Measurements from ENCODE around the gene COA3. TPM values are rescaled to one million over a fixed set of nuclear protein-coding genes. Genes with fewer than 3 reads are reported as not detected.

Gene COA3
- polyA plus RNA-seq, 1 donor (not counting 4 experiments of a cell fraction or from before 2014, with no cell fraction given): 97.8 TPM

DNA sequence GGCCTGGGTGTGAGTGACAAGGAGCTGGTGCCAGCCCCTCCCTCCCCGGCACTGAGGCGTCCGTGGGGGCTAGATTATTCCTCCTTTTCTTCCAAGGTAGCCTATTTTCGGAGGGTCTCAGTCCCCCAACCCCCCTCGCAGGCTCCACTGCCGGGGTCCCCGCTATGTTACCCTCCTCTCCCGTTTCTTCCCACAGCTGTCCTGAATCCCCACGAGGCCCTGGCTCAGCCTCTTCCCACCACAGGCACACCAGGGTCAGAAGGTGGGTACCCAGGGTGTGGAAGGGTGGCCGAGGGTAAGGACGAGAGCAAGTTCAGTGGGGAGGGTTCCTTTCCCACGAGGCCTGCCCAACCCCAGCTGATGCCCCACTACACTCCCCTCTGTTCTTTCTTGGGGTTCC lies 36.9 kb downstream of the COA3 start:
- Histone ChIP-seq H3K9me1 (ENCODE audit: control insufficient read depth, extremely low read depth, insufficient read depth, low read length) (no peaks in the 10 kb centered on the region), H3K9me3 (ENCODE audit: control insufficient read depth, low read depth, low read length) (no peaks in the 10 kb centered on the region), H3K79me2 (ENCODE audit: control insufficient read depth, insufficient read depth, low read length) (no peaks in the 10 kb centered on the region), H3K27ac (ENCODE audit: control insufficient read depth, insufficient read depth, low read length) (no peak overlapping the region), H3K4me3 (ENCODE audit: control insufficient read depth in 2 of 3, extremely low read depth in 1 of 3, insufficient read depth in 2 of 3, low read depth in 1 of 3, low read length in 3 of 3) (peak overlapping the region in 1 of 3 experiments; percentile 38), H2AFZ (ENCODE audit: control insufficient read depth, low read length) (no peak overlapping the region), H3K9ac (ENCODE audit: control insufficient read depth, extremely low read depth, insufficient read depth, low read length) (no peak overlapping the region), H4K20me1 (ENCODE audit: control insufficient read depth, extremely low read depth, insufficient read depth, low read length) (no peaks in the 10 kb centered on the region), H3K36me3 (ENCODE audit: control insufficient read depth in 2 of 2, extremely low read depth in 1 of 2, insufficient read depth in 2 of 2, low read length in 2 of 2) (no peaks in the 10 kb centered on the region), H3K4me1 (ENCODE audit: control insufficient read depth, extremely low read depth, insufficient read depth, low read length) (no peaks in the 10 kb centered on the region), H3K27me3 (ENCODE audit: control insufficient read depth, extremely low read depth, insufficient read depth, low read length) (peaks cover 30% of the 10 kb centered on the region), H3K4me2 (ENCODE audit: control insufficient read depth, extremely low read depth, insufficient read depth, low read depth, low read length) (peak overlapping the region; percentile 60)
- FAIRE-seq: no peak
- dilution Hi-C loops (cut with MboI; ENCODE audit: extremely low pct_ligation_motif_present, low sequenced_read_pairs): no loop called here
- TF ChIP-seq, protein P1, sequence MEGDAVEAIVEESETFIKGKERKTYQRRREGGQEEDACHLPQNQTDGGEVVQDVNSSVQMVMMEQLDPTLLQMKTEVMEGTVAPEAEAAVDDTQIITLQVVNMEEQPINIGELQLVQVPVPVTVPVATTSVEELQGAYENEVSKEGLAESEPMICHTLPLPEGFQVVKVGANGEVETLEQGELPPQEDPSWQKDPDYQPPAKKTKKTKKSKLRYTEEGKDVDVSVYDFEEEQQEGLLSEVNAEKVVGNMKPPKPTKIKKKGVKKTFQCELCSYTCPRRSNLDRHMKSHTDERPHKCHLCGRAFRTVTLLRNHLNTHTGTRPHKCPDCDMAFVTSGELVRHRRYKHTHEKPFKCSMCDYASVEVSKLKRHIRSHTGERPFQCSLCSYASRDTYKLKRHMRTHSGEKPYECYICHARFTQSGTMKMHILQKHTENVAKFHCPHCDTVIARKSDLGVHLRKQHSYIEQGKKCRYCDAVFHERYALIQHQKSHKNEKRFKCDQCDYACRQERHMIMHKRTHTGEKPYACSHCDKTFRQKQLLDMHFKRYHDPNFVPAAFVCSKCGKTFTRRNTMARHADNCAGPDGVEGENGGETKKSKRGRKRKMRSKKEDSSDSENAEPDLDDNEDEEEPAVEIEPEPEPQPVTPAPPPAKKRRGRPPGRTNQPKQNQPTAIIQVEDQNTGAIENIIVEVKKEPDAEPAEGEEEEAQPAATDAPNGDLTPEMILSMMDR (optimal IDR thresholded peaks at IDR 0.05 in 1 of 3, IDR thresholded peaks at IDR 0.05 in 1 of 3, conservative IDR thresholded peaks at IDR 0.05 in 1 of 3; ENCODE audit: extremely low read depth in 1 of 3, insufficient read depth in 2 of 3, low read length in 3 of 3): no peak
- TF ChIP-seq EZH2 (IDR thresholded peaks at IDR 0.05; ENCODE audit: low read length): no peak
- no peak for DNase-seq (ENCODE audit: low read depth, low spot score)

DNA sequence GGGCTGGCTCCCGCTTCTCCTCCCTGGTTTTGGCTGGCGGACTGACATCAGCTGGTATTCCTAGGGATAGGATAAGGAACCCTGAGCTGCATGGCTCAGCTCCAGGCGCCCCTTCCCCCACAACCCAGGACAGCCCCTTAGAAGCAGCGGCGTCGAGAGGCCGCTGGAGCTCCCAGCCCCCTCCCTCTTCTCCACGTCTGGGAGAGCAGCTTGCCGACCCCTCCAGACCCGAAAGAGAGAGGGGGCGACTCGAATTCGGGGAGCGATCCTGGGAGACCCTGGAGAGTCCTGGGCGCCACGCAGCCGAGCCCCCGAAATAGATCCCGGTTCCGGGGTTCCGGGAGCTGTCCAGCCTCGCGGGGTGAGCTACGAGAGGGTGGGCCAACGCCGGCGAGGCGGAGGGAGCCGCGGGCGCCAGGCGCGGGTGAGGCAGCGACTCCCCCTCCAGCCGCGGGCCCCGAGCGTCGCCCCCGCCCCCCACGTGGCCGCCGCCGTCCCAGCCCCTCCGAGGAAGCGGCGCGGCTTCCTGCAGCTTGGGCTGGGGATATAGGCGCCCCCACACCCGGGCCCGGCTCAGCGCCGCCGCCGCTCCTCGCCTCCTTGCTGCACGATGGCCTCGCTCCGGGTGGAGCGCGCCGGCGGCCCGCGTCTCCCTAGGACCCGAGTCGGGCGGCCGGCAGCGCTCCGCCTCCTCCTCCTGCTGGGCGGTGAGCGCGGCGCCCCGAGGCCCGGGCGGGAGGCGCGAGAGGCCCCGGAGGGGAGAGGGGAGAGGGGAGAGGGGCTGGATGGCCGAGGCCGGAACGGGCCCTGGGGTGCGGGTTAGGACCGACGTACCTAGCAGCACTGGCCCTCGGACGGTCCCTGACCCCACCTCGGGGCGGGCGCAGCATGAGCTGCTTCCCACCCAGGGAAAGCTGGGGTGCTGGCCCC lies 37.6 kb downstream of the COA3 start, which contains the start of gene RAMP2:
TSS of gene RAMP2 (plus strand) at position 576 of the 930 bp plus-strand sequence. CDS start at position 611, 35 bp downstream.
- H3K79me2 ChIP-seq (ENCODE audit: control insufficient read depth, insufficient read depth, low read length): no peaks in the 10 kb centered on the region
- H4K20me1 ChIP-seq (ENCODE audit: control insufficient read depth, extremely low read depth, insufficient read depth, low read length): no peaks in the 10 kb centered on the region
- no peak for DNase-seq (ENCODE audit: low read depth, low spot score)
- H3K27me3 ChIP-seq (ENCODE audit: control insufficient read depth, extremely low read depth, insufficient read depth, low read length): peaks cover 30% of the 10 kb centered on the region
- dilution Hi-C loops (cut with MboI; ENCODE audit: extremely low pct_ligation_motif_present, low sequenced_read_pairs): no loop called here
- H3K9me3 ChIP-seq (ENCODE audit: control insufficient read depth, low read depth, low read length): no peaks in the 10 kb centered on the region
- no peaks in the 10 kb centered on the region for H3K4me1 ChIP-seq (ENCODE audit: control insufficient read depth, extremely low read depth, insufficient read depth, low read length)
- H3K27ac ChIP-seq (ENCODE audit: control insufficient read depth, insufficient read depth, low read length): no peak within 1 kb of the TSS
- no peaks in the 10 kb centered on the region for H3K9me1 ChIP-seq (ENCODE audit: control insufficient read depth, extremely low read depth, insufficient read depth, low read length)
- no peaks in the 10 kb centered on the region for H3K36me3 ChIP-seq (ENCODE audit: control insufficient read depth in 2 of 2, extremely low read depth in 1 of 2, insufficient read depth in 2 of 2, low read length in 2 of 2)
- H2AFZ ChIP-seq (ENCODE audit: control insufficient read depth, low read length): peak within 1 kb of the TSS; percentile 56
- peak within 1 kb of the TSS in 2 of 3 experiments; percentile 38 to 40 for H3K4me3 ChIP-seq (ENCODE audit: control insufficient read depth in 2 of 3, extremely low read depth in 1 of 3, insufficient read depth in 2 of 3, low read depth in 1 of 3, low read length in 3 of 3)
- TF ChIP-seq, protein P1 (optimal IDR thresholded peaks at IDR 0.05 in 1 of 3, IDR thresholded peaks at IDR 0.05 in 1 of 3, conservative IDR thresholded peaks at IDR 0.05 in 1 of 3; ENCODE audit: extremely low read depth in 1 of 3, insufficient read depth in 2 of 3, low read length in 3 of 3): no peak
- peak; percentile 37 for TF ChIP-seq EZH2 (IDR thresholded peaks at IDR 0.05; ENCODE audit: low read length)
- H3K9ac ChIP-seq (ENCODE audit: control insufficient read depth, extremely low read depth, insufficient read depth, low read length): no peak within 1 kb of the TSS
- peak within 1 kb of the TSS; percentile 60 for H3K4me2 ChIP-seq (ENCODE audit: control insufficient read depth, extremely low read depth, insufficient read depth, low read depth, low read length)
- FAIRE-seq: no peak

All from keratinocyte (primary cell).